ENCODE results near the gene TUSC2.

Gene TUSC2

DNA sequence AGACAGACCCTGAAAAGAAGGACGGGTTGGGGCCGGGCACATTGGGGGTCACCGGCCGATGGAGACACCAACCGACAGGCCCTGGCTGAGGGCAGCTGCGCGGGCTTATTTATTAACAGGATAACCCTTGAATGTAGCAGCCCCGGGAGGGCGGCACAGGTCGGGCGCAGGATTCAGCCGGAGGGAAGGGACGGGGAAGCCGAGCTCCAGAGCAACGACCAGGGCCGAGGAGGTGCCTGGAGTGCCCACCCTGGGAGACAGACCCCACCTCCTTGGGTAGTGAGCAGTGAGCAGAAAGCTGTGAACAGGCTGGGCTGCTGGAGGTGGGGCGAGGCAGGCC, 51.3 kb downstream of the TUSC2 start:
- no peak for DNase-seq (ENCODE audit: extremely low read depth in 1 of 2, low read depth in 1 of 2)

- no peak for DNase-seq (ENCODE audit: extremely low read depth in 1 of 2, low read depth in 1 of 2)
These were observed 51.8 kb downstream of the TUSC2 start for GRCh38 chr3:50275996-50276761.

DNA sequence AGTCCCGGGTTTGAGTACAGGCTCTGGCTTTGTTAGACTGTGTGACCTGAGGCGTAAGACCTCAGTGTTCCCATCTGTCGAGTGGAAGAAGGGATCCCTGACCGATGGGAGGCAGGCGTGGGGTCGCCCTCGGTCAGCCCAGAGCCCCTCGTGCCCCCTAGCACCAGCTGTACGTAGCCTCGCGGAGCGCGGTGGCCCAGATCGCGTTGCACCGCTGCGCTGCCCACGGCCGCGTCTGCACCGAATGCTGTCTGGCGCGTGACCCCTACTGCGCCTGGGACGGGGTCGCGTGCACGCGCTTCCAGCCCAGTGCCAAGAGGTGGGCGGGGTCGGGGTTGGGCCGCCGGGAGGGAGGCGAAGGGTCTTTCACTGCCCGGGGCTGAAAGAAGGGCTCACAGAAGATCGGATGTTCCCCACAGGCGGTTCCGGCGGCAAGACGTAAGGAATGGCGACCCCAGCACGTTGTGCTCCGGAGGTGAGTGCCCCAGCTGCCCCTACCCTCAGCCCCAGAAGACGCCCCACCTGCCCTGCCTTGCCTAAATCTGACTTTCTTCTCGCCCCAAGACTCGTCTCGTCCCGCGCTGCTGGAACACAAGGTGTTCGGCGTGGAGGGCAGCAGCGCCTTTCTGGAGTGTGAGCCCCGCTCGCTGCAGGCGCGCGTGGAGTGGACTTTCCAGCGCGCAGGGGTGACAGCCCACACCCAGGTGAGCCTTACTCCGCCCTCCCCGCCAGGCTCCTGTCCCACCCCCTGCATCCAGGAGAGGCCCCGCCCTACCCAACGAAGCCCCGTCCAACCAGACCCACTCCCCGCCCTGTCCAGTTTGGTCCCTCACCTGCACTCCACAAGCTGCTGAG, 52.7 kb downstream of the TUSC2 start:
- DNase-seq (ENCODE audit: extremely low read depth in 1 of 2, low read depth in 1 of 2), result no peak

Data from activated CD8-positive, alpha-beta memory T cell treated with anti-CD3 and anti-CD28 coated beads for 1 hour (primary cell).